GM23338 (cell line): ENCODE data around the gene SIRT2. TPM values are rescaled to one million over a fixed set of nuclear protein-coding genes. Genes with fewer than 3 reads are reported as not detected.

ENCODE experiments used
- ATAC-seq: fragments of 200-7000 bp; cut with Tn5 transposase; 3 replicates; pipeline ENCODE4 v1.9.1; 2020
- DNase-seq: peaks from one replicate; pipeline ENCODE4 v3.0.0-alpha.2; 2015; ENCODE audit warnings: low spot score
- H2AFZ ChIP-seq: fragments of 200-600 bp; sonication (generic); 2 replicates; pipeline ENCODE4 v1.8.0; 2016; ENCODE audit warnings: antibody characterized with exemption, mild to moderate bottlenecking, moderate library complexity
- H3F3A ChIP-seq: fragments of 200-600 bp; sonication (generic); replicated peaks from 2 replicates; pipeline ENCODE4 v1.8.0; 2017; ENCODE audit warnings: antibody characterized with exemption, mixed run types, low read depth
- H3K27ac ChIP-seq: fragments of 200-600 bp; sonication (generic); 2 replicates; pipeline ENCODE4 v1.6.1; 2016; ENCODE audit warnings: low read depth
- H3K27me3 ChIP-seq: fragments of 200-600 bp; sonication (generic); 2 replicates; pipeline ENCODE4 v1.8.0; 2016; ENCODE audit warnings: mild to moderate bottlenecking, mixed run types, moderate library complexity; ENCODE audit not compliant: insufficient read depth
- H3K36me3 ChIP-seq: fragments of 200-600 bp; sonication (generic); 2 replicates; pipeline ENCODE4 v1.8.0; 2016; ENCODE audit warnings: mild to moderate bottlenecking; ENCODE audit not compliant: insufficient read depth
- H3K4me1 ChIP-seq: fragments of 200-600 bp; sonication (generic); 2 replicates; pipeline ENCODE4 v1.8.0; 2016; ENCODE audit warnings: mild to moderate bottlenecking, moderate library complexity; ENCODE audit not compliant: insufficient read depth
- H3K4me2 ChIP-seq: fragments of 200-600 bp; sonication (generic); 2 replicates; pipeline ENCODE4 v1.7.1; 2017; ENCODE audit warnings: mixed run types
- H3K4me3 ChIP-seq: fragments of 200-600 bp; sonication (generic); 2 replicates; pipeline ENCODE4 v1.6.1; 2016; ENCODE audit warnings: mixed run types
- H3K79me2 ChIP-seq: fragments of 200-600 bp; sonication (generic); replicated peaks from 2 replicates; pipeline ENCODE4 v1.8.0; 2017; ENCODE audit warnings: mild to moderate bottlenecking; ENCODE audit not compliant: insufficient read depth
- H3K9me2 ChIP-seq: fragments of 200-600 bp; sonication (generic); 2 replicates; pipeline ENCODE4 v1.8.0; 2017; ENCODE audit not compliant: insufficient read depth
- H4K20me1 ChIP-seq: fragments of 200-600 bp; sonication (generic); replicated peaks from 2 replicates; pipeline ENCODE4 v1.8.0; 2017; ENCODE audit warnings: mild to moderate bottlenecking; ENCODE audit not compliant: insufficient read depth
- H3K27ac Mint-ChIP-seq: 2 replicates; pipeline ENCODE4 v1.8.0; 2020; ENCODE audit warnings: inconsistent platforms, mild to moderate bottlenecking, moderate library complexity, mixed read lengths
- H3K27me3 Mint-ChIP-seq: 3 replicates; pipeline ENCODE4 v1.8.0; 2022; ENCODE audit warnings: low read depth, mild to moderate bottlenecking, moderate library complexity, mixed read lengths, inconsistent platforms; ENCODE audit not compliant: insufficient read depth, poor library complexity
- H3K36me3 Mint-ChIP-seq: 3 replicates; pipeline ENCODE4 v1.8.0; 2021; ENCODE audit warnings: low read depth, mild to moderate bottlenecking, inconsistent platforms, moderate library complexity, mixed read lengths
- H3K4me1 Mint-ChIP-seq: 3 replicates; pipeline ENCODE4 v1.8.0; 2020; ENCODE audit warnings: mild to moderate bottlenecking, inconsistent platforms, mixed read lengths
- H3K4me3 Mint-ChIP-seq: 3 replicates; pipeline ENCODE4 v1.8.0; 2021; ENCODE audit warnings: moderate library complexity, mild to moderate bottlenecking, inconsistent platforms, mixed read lengths
- H3K9me3 Mint-ChIP-seq: 3 replicates; pipeline ENCODE4 v1.8.0; 2020; ENCODE audit warnings: moderate library complexity, mild to moderate bottlenecking, inconsistent platforms, mixed read lengths
- CREB1 ChIP-seq: fragments of 250-450 bp; sonication (Bioruptor Pico); IDR thresholded peaks from 2 replicates; pipeline ENCODE4 v1.5.0; 2020; ENCODE audit warnings: low read depth, mild to moderate bottlenecking, moderate library complexity
- EZH2 ChIP-seq: fragments of 200-600 bp; sonication (generic); IDR thresholded peaks from one replicate; pipeline ENCODE4 v1.8.0; 2017; ENCODE audit warnings: antibody characterized with exemption, mild to moderate bottlenecking, low read depth; ENCODE audit not compliant: unreplicated experiment
- EZH2phosphoT487 ChIP-seq: fragments of 200-600 bp; sonication (generic); IDR thresholded peaks from one replicate; pipeline ENCODE4 v1.8.1; 2018; ENCODE audit warnings: antibody characterized with exemption; ENCODE audit not compliant: unreplicated experiment
- JUNB ChIP-seq: IDR thresholded peaks from one replicate; pipeline ENCODE4 v1.6.1; 2016; ENCODE audit warnings: antibody characterized with exemption; ENCODE audit not compliant: unreplicated experiment
- NANOG ChIP-seq: IDR thresholded peaks from 2 replicates; pipeline ENCODE4 v1.6.1; 2016; ENCODE audit warnings: antibody characterized with exemption, borderline replicate concordance
- POLR2AphosphoS5 ChIP-seq: IDR thresholded peaks from 2 replicates; pipeline ENCODE4 v1.6.1; 2016; ENCODE audit warnings: antibody characterized with exemption, low read depth
- STAT1 ChIP-seq: IDR thresholded peaks from one replicate; pipeline ENCODE4 v1.6.1; 2016; ENCODE audit warnings: antibody characterized with exemption; ENCODE audit not compliant: unreplicated experiment
- ZNF331 ChIP-seq: fragments of 250-450 bp; sonication (Bioruptor Pico); IDR thresholded peaks from 2 replicates; pipeline ENCODE4 v1.5.0; 2020; ENCODE audit warnings: low read depth, mild to moderate bottlenecking, moderate library complexity
- polyA plus RNA-seq: library from polyadenylated mRNA; unstranded; fragments of >200 nt; fragmentation: Nextera tagmentation; extraction: Ambion mirVana; gene quantifications from 2 replicates; pipeline ENCODE4 v1.2.1, GENCODE V29; 2016
- total RNA-seq: library from RNA; depleted of rRNA; stranded (reverse); fragments of >200 nt; shearing (Covaris generic); gene quantifications from 2 replicates; pipeline ENCODE4 v1.2.3, GENCODE V29; 2014
- TF ChIP-seq, protein P1 (sequence below): IDR thresholded peaks from 2 replicates; pipeline ENCODE4 v1.6.1; 2016; ENCODE audit warnings: antibody characterized with exemption
- TF ChIP-seq, protein P2 (sequence below): fragments of 250-450 bp; sonication (Bioruptor Pico); IDR thresholded peaks from 2 replicates; pipeline ENCODE4 v1.5.0; 2020; ENCODE audit warnings: mild to moderate bottlenecking, moderate library complexity
- TF ChIP-seq, protein P3 (sequence below), 2 experiments: fragments of 200-600 bp in 1 of 2; sonication (generic) in 1 of 2; conservative IDR thresholded peaks; 2 replicates each; pipeline versions ENCODE4 v1.5.1 to v1.6.1; 2016 to 2017; ENCODE audit warnings: antibody characterized with exemption in 2 of 2, low read depth in 2 of 2, mild to moderate bottlenecking in 2 of 2, moderate library complexity in 1 of 2

Gene SIRT2
- total and polyA plus RNA-seq, 2 experiments from 2014 or later, result 2.7 to 8.4 TPM

DNA sequence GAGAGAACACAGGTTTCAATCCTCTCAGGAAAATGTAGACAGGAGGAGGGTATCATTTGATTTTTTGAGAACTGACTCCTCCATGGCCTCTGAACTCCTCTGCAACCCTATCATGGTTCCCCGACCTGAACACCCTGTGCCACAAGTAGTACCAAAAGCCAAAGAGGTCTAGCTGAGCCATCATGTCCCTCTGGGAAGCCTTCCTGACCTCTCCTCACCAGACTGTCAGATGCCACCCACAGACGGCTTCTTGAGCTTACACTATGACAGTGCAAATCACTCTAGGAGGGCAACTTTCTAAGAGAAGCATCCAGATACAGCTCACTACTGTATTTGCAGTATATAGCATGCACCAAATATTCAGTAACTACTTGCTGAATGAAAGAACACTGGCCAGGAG, 53.3 kb downstream of the SIRT2 start:
- Mint-ChIP-seq H3K9me3 (peaks cover 5% of the 10 kb centered on the region; the same call in 1 of the 3 replicates), H3K4me1 (peaks cover 30% of the 10 kb centered on the region), H3K4me3 (no peak overlapping the region; the same call in 2 of the 3 replicates), H3K36me3 (peaks cover 81% of the 10 kb centered on the region), H3K27me3 (peaks cover 36% of the 10 kb centered on the region), H3K27ac (no peak overlapping the region; the same call in 1 of the 2 replicates)
- Histone ChIP-seq H4K20me1 (peaks cover 57% of the 10 kb centered on the region), H3F3A (peaks cover 60% of the 10 kb centered on the region), H3K27ac (0 out of 2 replicates have a peak overlapping the region, but pooled peaks have one; percentile 98), H3K4me1 (peaks cover 7% of the 10 kb centered on the region; the same call in 1 of the 2 replicates), H3K4me2 (no peak overlapping the region), H3K79me2 (peaks cover 80% of the 10 kb centered on the region), H3K27me3 (no peaks in the 10 kb centered on the region), H3K36me3 (peaks cover 69% of the 10 kb centered on the region), H3K9me2 (no peaks in the 10 kb centered on the region), H2AFZ (no peak overlapping the region), H3K4me3 (no peak overlapping the region)
- TF ChIP-seq NANOG (no peak), POLR2AphosphoS5 (no peak), JUNB (no peak), EZH2 (no peak), EZH2phosphoT487 (no peak), STAT1 (no peak), CREB1 (CRISPR knock-in tag) (no peak), ZNF331 (no peak)
- TF ChIP-seq, protein P1, sequence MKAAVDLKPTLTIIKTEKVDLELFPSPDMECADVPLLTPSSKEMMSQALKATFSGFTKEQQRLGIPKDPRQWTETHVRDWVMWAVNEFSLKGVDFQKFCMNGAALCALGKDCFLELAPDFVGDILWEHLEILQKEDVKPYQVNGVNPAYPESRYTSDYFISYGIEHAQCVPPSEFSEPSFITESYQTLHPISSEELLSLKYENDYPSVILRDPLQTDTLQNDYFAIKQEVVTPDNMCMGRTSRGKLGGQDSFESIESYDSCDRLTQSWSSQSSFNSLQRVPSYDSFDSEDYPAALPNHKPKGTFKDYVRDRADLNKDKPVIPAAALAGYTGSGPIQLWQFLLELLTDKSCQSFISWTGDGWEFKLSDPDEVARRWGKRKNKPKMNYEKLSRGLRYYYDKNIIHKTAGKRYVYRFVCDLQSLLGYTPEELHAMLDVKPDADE, result no peak
- TF ChIP-seq, protein P2, sequence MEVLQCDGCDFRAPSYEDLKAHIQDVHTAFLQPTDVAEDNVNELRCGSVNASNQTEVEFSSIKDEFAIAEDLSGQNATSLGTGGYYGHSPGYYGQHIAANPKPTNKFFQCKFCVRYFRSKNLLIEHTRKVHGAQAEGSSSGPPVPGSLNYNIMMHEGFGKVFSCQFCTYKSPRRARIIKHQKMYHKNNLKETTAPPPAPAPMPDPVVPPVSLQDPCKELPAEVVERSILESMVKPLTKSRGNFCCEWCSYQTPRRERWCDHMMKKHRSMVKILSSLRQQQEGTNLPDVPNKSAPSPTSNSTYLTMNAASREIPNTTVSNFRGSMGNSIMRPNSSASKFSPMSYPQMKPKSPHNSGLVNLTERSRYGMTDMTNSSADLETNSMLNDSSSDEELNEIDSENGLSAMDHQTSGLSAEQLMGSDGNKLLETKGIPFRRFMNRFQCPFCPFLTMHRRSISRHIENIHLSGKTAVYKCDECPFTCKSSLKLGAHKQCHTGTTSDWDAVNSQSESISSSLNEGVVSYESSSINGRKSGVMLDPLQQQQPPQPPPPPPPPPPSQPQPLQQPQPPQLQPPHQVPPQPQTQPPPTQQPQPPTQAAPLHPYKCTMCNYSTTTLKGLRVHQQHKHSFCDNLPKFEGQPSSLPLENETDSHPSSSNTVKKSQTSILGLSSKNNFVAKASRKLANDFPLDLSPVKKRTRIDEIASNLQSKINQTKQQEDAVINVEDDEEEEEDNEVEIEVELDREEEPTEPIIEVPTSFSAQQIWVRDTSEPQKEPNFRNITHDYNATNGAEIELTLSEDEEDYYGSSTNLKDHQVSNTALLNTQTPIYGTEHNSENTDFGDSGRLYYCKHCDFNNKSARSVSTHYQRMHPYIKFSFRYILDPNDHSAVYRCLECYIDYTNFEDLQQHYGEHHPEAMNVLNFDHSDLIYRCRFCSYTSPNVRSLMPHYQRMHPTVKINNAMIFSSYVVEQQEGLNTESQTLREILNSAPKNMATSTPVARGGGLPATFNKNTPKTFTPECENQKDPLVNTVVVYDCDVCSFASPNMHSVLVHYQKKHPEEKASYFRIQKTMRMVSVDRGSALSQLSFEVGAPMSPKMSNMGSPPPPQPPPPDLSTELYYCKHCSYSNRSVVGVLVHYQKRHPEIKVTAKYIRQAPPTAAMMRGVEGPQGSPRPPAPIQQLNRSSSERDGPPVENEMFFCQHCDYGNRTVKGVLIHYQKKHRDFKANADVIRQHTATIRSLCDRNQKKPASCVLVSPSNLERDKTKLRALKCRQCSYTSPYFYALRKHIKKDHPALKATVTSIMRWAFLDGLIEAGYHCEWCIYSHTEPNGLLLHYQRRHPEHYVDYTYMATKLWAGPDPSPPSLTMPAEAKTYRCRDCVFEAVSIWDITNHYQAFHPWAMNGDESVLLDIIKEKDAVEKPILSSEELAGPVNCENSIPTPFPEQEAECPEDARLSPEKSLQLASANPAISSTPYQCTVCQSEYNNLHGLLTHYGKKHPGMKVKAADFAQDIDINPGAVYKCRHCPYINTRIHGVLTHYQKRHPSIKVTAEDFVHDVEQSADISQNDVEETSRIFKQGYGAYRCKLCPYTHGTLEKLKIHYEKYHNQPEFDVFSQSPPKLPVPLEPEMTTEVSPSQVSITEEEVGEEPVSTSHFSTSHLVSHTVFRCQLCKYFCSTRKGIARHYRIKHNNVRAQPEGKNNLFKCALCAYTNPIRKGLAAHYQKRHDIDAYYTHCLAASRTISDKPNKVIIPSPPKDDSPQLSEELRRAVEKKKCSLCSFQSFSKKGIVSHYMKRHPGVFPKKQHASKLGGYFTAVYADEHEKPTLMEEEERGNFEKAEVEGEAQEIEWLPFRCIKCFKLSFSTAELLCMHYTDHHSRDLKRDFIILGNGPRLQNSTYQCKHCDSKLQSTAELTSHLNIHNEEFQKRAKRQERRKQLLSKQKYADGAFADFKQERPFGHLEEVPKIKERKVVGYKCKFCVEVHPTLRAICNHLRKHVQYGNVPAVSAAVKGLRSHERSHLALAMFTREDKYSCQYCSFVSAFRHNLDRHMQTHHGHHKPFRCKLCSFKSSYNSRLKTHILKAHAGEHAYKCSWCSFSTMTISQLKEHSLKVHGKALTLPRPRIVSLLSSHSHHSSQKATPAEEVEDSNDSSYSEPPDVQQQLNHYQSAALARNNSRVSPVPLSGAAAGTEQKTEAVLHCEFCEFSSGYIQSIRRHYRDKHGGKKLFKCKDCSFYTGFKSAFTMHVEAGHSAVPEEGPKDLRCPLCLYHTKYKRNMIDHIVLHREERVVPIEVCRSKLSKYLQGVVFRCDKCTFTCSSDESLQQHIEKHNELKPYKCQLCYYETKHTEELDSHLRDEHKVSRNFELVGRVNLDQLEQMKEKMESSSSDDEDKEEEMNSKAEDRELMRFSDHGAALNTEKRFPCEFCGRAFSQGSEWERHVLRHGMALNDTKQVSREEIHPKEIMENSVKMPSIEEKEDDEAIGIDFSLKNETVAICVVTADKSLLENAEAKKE, result no peak
- TF ChIP-seq, protein P3, sequence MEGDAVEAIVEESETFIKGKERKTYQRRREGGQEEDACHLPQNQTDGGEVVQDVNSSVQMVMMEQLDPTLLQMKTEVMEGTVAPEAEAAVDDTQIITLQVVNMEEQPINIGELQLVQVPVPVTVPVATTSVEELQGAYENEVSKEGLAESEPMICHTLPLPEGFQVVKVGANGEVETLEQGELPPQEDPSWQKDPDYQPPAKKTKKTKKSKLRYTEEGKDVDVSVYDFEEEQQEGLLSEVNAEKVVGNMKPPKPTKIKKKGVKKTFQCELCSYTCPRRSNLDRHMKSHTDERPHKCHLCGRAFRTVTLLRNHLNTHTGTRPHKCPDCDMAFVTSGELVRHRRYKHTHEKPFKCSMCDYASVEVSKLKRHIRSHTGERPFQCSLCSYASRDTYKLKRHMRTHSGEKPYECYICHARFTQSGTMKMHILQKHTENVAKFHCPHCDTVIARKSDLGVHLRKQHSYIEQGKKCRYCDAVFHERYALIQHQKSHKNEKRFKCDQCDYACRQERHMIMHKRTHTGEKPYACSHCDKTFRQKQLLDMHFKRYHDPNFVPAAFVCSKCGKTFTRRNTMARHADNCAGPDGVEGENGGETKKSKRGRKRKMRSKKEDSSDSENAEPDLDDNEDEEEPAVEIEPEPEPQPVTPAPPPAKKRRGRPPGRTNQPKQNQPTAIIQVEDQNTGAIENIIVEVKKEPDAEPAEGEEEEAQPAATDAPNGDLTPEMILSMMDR (conservative IDR thresholded peaks at IDR 0.05; ENCODE audit: low read depth in 2 of 2), result no peak
- DNase-seq, result no peak
- ATAC-seq, result no peak
